IPS-18a (cell line): ENCODE results near the gene ARHGAP35.
"Not testable (repeated sequence)": the region's sequence is repeated elsewhere in the genome, so short reads cannot be mapped to it uniquely, and the experiment has no call there.

ENCODE experiments used
- H3K27ac ChIP-seq: one replicate; pipeline ENCODE4 v1.5.1; 2013; ENCODE audit warnings: low read length
- H3K27me3 ChIP-seq: one replicate; pipeline ENCODE4 v1.6.1; 2013; ENCODE audit warnings: mild to moderate bottlenecking, low read length; ENCODE audit not compliant: control insufficient read depth, insufficient read depth
- H3K36me3 ChIP-seq: one replicate; pipeline ENCODE4 v1.6.1; 2013; ENCODE audit warnings: low read depth, low read length; ENCODE audit not compliant: control insufficient read depth
- H3K4me1 ChIP-seq: one replicate; pipeline ENCODE4 v1.6.1; 2013; ENCODE audit warnings: low read depth, low read length; ENCODE audit not compliant: control insufficient read depth
- H3K4me3 ChIP-seq: one replicate; pipeline ENCODE4 v1.5.1; 2013; ENCODE audit warnings: low read length
- H3K9ac ChIP-seq: one replicate; pipeline ENCODE4 v1.6.1; 2013; ENCODE audit warnings: mild to moderate bottlenecking, low read length, moderate library complexity
- H3K9me3 ChIP-seq: one replicate; pipeline ENCODE4 v1.6.1; 2013; ENCODE audit warnings: low read depth, low read length; ENCODE audit not compliant: control insufficient read depth

The ARHGAP35 gene

DNA sequence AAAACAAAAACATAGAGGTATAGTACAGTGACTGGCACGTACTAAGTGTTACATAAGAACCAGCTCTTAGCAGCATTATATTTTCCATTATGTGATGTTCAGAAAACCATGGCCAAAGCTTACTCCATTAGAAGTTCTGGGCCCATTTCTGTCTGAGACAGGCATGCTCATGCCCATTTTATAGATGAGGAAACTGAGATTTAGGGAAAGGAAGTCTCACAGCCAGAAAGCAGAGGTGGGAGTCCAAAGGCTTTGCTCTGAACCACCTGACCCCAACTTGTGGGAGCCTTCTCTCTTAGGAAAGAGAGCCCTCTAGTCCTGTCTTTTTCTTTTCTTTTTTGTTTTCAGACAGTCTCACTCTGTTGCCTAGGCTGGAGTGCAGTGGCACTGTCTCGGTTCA, 12.4 kb upstream of the ARHGAP35 start:
- Histone ChIP-seq H3K27ac (no peak overlapping the region), H3K4me3 (no peak overlapping the region), H3K4me1 (no peaks in the 10 kb centered on the region), H3K9ac (no peak overlapping the region), H3K36me3 (peaks cover 3% of the 10 kb centered on the region), H3K27me3 (no peaks in the 10 kb centered on the region), H3K9me3 (no peaks in the 10 kb centered on the region)

DNA sequence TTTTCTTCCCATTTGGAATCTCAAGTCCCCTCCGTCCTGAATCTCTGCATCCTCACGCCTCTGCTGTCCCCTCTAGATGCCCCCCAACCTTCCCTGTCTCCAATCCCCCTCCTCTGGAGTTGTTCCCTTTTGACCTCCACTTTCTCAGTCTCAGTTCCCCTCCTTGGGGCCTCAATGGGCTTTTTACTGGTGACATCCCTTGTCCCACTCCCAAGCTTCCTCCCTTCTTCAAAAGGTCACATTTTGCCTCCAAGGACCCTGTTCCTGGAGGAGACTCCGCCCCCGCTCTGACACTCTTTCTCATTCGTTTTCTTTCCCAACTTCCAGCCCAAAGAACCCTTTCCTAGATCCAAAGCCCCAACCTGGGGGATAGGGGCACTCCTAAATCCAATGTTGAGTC, 11.2 kb upstream of the ARHGAP35 start:
- Histone ChIP-seq H3K4me3 (peak overlapping the region; percentile 94), H3K27ac (no peak overlapping the region), H3K9ac (peak overlapping the region; percentile 94), H3K9me3 (no peaks in the 10 kb centered on the region), H3K27me3 (no peaks in the 10 kb centered on the region), H3K4me1 (no peaks in the 10 kb centered on the region), H3K36me3 (no peaks in the 10 kb centered on the region)

DNA sequence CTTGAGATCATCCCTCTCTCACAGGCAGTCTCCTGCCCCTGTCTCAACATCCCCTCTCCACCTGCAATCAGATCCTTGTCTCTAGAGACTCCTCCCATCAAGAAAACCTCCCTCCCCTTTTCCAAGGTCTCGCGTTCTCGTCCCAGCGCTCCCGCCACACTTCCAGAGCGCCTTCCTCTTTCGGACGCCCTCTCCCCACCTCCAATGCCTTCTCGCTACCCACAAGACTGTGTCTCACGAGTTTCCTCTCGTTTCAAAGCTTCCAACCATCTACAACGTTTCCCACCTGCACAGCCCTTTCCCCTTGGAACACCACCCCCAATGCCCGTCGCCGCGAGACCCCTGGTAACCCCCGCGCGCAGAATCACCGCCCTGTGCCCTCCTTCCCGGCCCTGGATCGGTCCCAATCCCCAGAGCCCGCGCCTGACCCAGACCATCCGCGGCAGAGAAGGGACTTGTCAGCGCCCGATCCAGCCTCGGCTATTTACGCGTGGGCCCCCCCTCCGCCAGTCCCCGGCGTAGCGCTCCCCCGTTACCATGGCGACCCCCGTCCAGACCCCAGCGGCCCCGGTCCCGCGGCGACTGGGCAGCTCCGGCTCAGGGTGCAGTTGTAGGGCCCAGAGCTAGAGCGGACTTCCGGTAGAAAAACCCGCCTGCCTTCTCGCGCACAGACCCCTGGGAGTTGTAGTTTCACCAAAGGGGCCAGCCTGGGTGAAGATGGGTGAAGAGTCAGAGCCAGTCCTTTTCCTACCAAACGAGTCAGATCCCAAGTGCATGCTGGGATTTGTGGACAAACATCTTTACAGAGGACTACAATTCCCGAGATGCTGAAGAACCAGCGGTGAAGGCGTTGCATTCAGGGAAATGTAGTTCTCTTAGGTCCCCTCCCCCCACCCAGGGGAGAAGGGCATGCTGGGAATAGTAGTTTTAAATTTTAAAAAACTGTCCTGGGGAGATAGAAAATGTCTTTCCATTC, 10.3 kb upstream of the ARHGAP35 start, which contains the start of gene AP2S1:
Gene AP2S1 (minus strand): TSS at position 619 of the 976 bp plus-strand sequence. CDS start 80 bp downstream, at position 539.
- Histone ChIP-seq H3K4me1 (no peaks in the 10 kb centered on the region), H3K27ac (peak within 1 kb of the TSS; percentile 91)

DNA sequence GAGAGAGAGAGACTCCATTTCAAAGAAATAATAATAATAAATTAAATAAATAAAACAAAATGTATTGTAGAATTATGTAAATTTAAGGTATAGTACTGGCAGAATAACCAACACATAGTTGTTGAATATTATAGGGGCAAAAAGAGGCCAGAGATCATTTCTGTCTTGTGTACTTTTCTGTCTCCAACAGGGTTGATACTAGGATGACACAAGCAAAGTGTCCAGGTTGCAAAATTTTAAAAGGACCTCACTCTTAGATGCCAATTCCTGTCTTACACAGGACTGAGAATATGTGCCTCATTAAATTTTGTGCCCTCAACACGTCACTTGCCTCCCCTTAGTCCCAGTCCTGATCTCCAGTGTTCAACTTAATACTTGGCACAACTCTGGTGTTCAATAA, 8.0 kb upstream of the ARHGAP35 start:
- Histone ChIP-seq H3K9ac (no peak overlapping the region), H3K4me1 (no peaks in the 10 kb centered on the region), H3K9me3 (no peaks in the 10 kb centered on the region), H3K4me3 (no peak overlapping the region), H3K36me3 (no peaks in the 10 kb centered on the region), H3K27me3 (peaks cover 7% of the 10 kb centered on the region), H3K27ac (no peak overlapping the region)

More for the DNA sequence above, 10.3 kb upstream of the ARHGAP35 start, which contains the start of gene AP2S1:
- Histone ChIP-seq H3K36me3 (no peaks in the 10 kb centered on the region), H3K9me3 (no peaks in the 10 kb centered on the region), H3K9ac (peak within 1 kb of the TSS; percentile 94), H3K4me3 (peak within 1 kb of the TSS; percentile 94), H3K27me3 (peaks cover 4% of the 10 kb centered on the region)

DNA sequence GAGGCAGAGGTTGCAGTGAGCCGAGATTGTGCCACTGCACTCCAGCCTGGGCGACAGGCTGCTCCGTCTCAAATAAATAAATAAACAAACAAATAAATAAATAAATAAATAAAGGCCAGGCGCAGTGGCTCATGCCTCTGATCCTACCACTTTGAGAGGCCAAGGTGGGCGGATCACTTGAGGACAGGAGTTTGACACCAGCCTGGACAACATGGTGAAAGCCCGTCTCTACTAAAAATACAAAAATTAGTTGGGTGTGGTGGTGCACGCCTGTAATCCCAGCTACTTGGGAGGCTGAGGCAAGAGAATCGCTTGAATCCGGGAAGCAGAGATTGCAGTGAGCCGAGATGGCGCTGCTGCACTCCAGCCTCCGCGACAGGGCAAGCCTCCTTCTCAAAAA, 6.1 kb upstream of the ARHGAP35 start:
- H3K27ac ChIP-seq, H3K4me3 ChIP-seq, H3K9ac ChIP-seq, H3K4me1 ChIP-seq, H3K36me3 ChIP-seq, H3K27me3 ChIP-seq, H3K9me3 ChIP-seq: not testable (repeated sequence)

DNA sequence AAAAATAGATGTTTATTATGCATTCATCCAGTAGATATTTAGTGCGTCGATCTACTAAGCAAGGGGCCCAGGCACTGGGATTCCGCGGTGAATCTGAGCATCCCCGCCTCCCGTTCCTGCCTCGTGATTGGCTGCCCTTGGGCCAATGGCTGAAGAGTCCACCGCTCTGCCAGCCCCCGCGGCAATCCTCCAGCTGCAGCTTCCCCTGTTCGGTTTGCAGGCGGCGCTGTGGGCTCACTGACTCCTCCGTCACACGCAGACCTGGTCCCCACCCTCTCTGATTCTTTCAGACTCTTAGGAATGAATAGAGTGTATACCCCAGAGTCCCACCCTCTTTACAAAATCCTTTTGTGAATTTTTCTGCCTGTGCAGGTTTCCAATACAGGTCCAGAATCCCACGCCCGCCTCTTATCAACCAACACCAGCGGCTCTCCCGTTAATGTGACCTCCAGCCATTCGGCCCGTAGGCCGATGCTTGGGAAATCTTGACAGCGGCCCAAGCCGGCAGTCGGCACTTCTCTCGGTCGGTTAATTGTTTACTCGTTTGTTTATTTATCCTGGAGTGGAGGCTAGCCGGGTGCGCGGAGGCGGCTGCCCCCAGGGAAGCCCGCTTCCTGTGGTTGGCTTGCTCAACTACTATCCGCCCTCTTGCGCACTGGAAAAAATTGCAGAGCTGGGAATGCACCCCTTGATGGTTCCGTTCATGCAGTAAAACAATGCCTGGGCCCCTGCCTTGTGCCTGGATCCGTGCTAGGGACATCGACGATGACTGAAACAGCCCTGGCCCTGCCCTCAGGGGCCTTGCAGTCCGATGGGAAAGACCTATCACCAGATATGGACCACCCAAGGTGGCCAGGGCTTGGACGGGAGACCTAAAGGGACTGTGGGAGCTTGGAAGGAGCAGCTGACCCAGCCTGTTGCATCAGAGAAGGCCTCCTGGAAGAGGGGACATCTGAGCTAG, 4.5 kb upstream of the ARHGAP35 start:
- peak overlapping the region; percentile 27 for H3K4me3 ChIP-seq
- peak overlapping the region; percentile 30 for H3K27ac ChIP-seq
- peak overlapping the region; percentile 19 for H3K9ac ChIP-seq

DNA sequence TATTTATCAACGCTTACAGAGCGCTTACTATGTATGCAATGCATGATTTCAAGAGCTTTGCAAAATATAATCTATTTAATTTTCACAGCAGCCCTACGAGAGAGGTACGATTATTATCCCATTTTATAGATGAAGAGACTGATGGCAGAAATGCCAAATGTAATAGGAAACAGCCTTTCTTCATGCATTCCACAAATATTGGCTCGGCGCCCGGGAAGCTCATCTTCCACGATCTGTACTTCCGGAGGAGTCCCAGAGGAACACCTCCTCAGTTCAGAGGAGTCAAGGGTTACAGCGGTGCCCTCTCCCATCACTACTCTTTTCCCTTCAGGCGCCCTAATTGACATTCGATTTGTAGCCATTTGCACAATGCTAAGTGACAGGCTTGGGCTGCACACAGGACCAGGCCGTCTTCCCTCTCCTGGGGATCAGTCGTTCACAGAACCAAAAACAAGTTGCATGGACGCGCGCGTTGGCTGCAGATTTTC, 1.1 kb upstream of the ARHGAP35 start:
- H3K9me3 ChIP-seq = no peaks in the 10 kb centered on the region
- H3K4me1 ChIP-seq = peaks cover 24% of the 10 kb centered on the region
- peaks cover 7% of the 10 kb centered on the region for H3K27me3 ChIP-seq
- peak overlapping the region; percentile 77 for H3K4me3 ChIP-seq
- no peaks in the 10 kb centered on the region for H3K36me3 ChIP-seq
- peak overlapping the region; percentile 77 for H3K27ac ChIP-seq
- H3K9ac ChIP-seq = peak overlapping the region; percentile 50

More for the DNA sequence above, 4.5 kb upstream of the ARHGAP35 start:
- Histone ChIP-seq H3K4me1 (no peaks in the 10 kb centered on the region), H3K36me3 (no peaks in the 10 kb centered on the region), H3K27me3 (peaks cover 7% of the 10 kb centered on the region), H3K9me3 (no peaks in the 10 kb centered on the region)

DNA sequence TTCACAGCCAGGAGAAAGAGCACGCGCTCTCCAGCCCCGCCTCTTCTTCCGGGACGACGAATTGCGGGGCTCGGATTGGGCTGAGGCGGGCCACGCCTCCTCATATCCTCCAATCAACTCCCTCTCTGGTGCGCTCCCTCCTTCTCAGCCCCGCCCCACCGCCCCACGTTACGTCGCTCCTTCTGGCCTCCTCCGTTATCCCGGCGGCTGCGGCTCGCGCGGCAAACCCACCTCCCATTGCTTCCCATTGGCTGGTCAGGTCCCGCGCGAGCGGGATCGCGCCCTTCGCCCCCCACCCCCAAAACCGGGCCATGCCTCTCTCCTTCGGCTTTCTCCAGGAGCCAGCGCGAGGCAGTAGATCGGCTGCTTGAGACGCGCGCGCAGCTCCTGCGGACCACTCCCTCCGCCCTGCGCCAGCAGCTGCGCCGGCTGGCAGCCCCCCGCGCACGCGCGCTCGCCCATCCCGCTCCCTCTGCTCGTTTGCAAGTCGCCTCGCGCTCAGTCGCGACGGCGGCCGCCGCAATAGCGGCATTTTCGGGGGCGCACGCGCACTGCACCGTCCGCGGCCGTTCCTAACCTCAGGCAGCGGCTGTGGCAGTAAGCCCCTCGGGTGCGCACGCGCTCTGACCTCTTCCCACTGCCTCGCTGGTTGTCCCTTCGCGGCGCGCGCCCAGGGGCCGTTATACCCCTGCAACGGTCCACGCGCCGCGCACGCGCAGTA, 512 bp upstream of the ARHGAP35 start:
- Histone ChIP-seq H3K9ac (peak overlapping the region; percentile 97), H3K9me3 (no peaks in the 10 kb centered on the region), H3K4me3 (peak overlapping the region; percentile 77), H3K36me3 (no peaks in the 10 kb centered on the region), H3K4me1 (peaks cover 24% of the 10 kb centered on the region), H3K27me3 (peaks cover 5% of the 10 kb centered on the region), H3K27ac (peak overlapping the region; percentile 84)

DNA sequence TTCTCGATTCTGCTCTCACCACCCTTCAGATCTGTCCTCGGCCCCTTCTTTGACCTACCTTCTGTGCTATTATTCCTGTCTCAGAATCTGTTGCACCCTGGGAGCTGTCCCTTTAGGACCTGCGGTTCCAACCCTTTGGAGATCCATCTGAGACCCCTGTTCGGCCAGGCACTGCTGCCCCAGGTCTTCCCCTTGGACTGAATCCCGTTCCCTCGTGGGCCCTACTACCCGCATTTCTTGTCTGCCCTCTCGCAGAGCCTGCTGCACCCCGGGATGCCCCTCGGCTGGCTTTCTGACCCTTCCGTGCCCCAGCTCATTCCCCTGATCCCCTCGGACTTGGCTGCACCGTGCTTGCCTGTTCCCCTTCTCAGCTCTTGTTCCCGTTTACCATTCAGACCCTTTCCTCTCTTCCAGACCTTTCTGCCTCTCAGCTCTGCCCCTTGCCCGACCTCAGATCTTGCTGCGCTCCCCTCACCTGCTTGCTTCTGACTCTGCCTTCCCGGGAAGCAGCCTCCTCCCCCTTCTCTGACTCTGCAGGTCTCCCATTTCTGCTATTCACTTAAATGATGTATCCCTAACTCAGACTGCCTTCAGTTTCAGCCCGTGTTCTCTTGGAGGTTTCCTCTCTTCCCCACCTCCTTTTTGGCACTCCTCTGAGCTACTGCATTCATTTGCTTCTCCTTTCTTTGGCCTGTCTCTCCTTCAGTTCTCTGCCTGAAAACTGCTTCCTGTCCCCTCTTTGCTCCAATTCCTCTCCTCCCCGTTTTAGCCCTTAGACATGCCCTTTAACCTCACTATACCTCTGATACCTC, 1.1 kb downstream of the ARHGAP35 start:
- H3K4me1 ChIP-seq = peaks cover 32% of the 10 kb centered on the region
- H3K9ac ChIP-seq = peak overlapping the region; percentile 63
- H3K36me3 ChIP-seq = no peaks in the 10 kb centered on the region
- H3K4me3 ChIP-seq = peak overlapping the region; percentile 78
- no peak overlapping the region for H3K27ac ChIP-seq
- H3K27me3 ChIP-seq = no peaks in the 10 kb centered on the region
- H3K9me3 ChIP-seq = no peaks in the 10 kb centered on the region

DNA sequence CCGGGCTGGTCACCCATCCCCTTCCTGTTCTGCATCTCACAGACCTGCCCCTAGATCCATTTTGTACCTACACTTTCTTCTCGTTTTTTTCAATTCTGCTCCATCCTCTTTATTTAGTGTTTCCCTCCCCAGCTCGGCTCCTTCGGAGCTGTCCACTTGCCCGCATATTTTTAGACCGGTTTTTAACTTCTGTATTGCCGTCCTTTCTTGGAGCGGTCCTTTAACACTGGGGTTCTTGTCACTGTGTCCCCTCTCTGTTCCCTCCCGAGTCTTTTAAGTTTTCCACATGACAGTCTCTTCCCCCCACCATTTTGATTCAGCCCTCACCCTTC, 1.7 kb downstream of the ARHGAP35 start:
- H3K9ac ChIP-seq = peak overlapping the region; percentile 63
- H3K27me3 ChIP-seq = no peaks in the 10 kb centered on the region
- H3K4me3 ChIP-seq = peak overlapping the region; percentile 78
- no peaks in the 10 kb centered on the region for H3K36me3 ChIP-seq
- H3K27ac ChIP-seq = no peak overlapping the region
- H3K4me1 ChIP-seq = peaks cover 32% of the 10 kb centered on the region
- no peaks in the 10 kb centered on the region for H3K9me3 ChIP-seq
